PC-3 (cell line): ENCODE data around the gene AGBL1. TPM values are rescaled to one million over a fixed set of nuclear protein-coding genes. Genes with fewer than 3 reads are reported as not detected.

ENCODE experiments used
- ATAC-seq: fragments of 200-7000 bp; cut with Tn5 transposase; 2 replicates; pipeline ENCODE4 v1.9.1; 2020; ENCODE audit warnings: mild to moderate bottlenecking, moderate library complexity
- BruUV-seq: library from RNA; stranded (reverse); fragments of 400-500 nt; replicated peaks from 2 replicates; lab custom pipeline; 2021; lab: Mats Ljungman, UMichigan
- CTCF ChIA-PET: fragments of 300-600 bp; sonication (Branson Sonifier 250); formaldehyde crosslinking; loops from one replicate; lab custom pipeline; 2022; ENCODE audit warnings: antibody characterized with exemption; lab: Charles Lee
- POLR2A ChIA-PET: fragments of 300-600 bp; sonication (Branson Sonifier 250); formaldehyde crosslinking; loops from one replicate; lab custom pipeline; 2022; ENCODE audit warnings: antibody characterized with exemption; ENCODE audit not compliant: unreplicated experiment; lab: Charles Lee
- DNase-seq: peaks from one replicate; pipeline ENCODE4 v3.0.0-alpha.2; 2015
- H2AFZ ChIP-seq: fragments of 300-600 bp; sonication (generic); 2 replicates; pipeline ENCODE4 v1.6.0; 2016; ENCODE audit warnings: antibody characterized with exemption, low read length
- H3F3A ChIP-seq: fragments of 300-600 bp; sonication (generic); one replicate; pipeline ENCODE4 v1.6.0; 2017; ENCODE audit warnings: antibody characterized with exemption, low read length, control low read depth, mild to moderate bottlenecking; ENCODE audit not compliant: unreplicated experiment
- H3K27ac ChIP-seq: fragments of 300-600 bp; sonication (generic); 2 replicates; pipeline ENCODE4 v1.5.1; 2016; ENCODE audit warnings: mild to moderate bottlenecking, low read length
- H3K27me3 ChIP-seq: fragments of 300-600 bp; sonication (generic); 2 replicates; pipeline ENCODE4 v1.6.1; 2016; ENCODE audit warnings: low read length, mixed read lengths
- H3K36me3 ChIP-seq: fragments of 300-600 bp; sonication (generic); 2 replicates; pipeline ENCODE4 v1.6.1; 2016; ENCODE audit warnings: low read depth, mixed run types, low read length, mixed read lengths
- H3K4me1 ChIP-seq: fragments of 300-600 bp; sonication (generic); 2 replicates; pipeline ENCODE4 v1.5.1; 2016; ENCODE audit warnings: low read length; ENCODE audit not compliant: insufficient read depth
- H3K4me2 ChIP-seq: fragments of 300-600 bp; sonication (generic); 2 replicates; pipeline ENCODE4 v1.6.0; 2016; ENCODE audit warnings: low read length
- H3K4me3 ChIP-seq: fragments of 300-600 bp; sonication (generic); 2 replicates; pipeline ENCODE4 v1.5.1; 2016; ENCODE audit warnings: mild to moderate bottlenecking, low read length, mixed read lengths
- H3K79me2 ChIP-seq: fragments of 300-600 bp; sonication (generic); 2 replicates; pipeline ENCODE4 v1.6.1; 2017; ENCODE audit warnings: low read length, mixed read lengths
- H3K9ac ChIP-seq: fragments of 300-600 bp; sonication (generic); 2 replicates; pipeline ENCODE4 v1.6.0; 2016; ENCODE audit warnings: mild to moderate bottlenecking, low read length
- H3K9me2 ChIP-seq: fragments of 300-600 bp; sonication (generic); replicated peaks from 2 replicates; pipeline ENCODE4 v1.6.1; 2016; ENCODE audit warnings: mixed run types, low read length, mixed read lengths
- H3K9me3 ChIP-seq: fragments of 300-600 bp; sonication (generic); 2 replicates; pipeline ENCODE4 v1.6.1; 2016; ENCODE audit warnings: low read length, mixed read lengths
- H4K20me1 ChIP-seq: fragments of 300-600 bp; sonication (generic); 2 replicates; pipeline ENCODE4 v1.6.1; 2016; ENCODE audit warnings: low read length, mixed read lengths
- EZH2 ChIP-seq: fragments of 300-600 bp; sonication (generic); IDR thresholded peaks from one replicate; pipeline ENCODE4 v1.6.1; 2017; ENCODE audit warnings: antibody characterized with exemption, mild to moderate bottlenecking, low read length; ENCODE audit not compliant: unreplicated experiment
- EZH2phosphoT487 ChIP-seq: fragments of 300-600 bp; sonication (generic); IDR thresholded peaks from 2 replicates; pipeline ENCODE4 v1.6.1; 2018; ENCODE audit warnings: mild to moderate bottlenecking, antibody characterized with exemption, low read length, borderline replicate concordance
- intact Hi-C: fragments of 100-400 bp; cut with micrococcal nuclease; formaldehyde crosslinking; loops from 2 replicates; pipeline ENCODE4 v1.9.0; 2023
- total RNA-seq: library from RNA; depleted of rRNA; stranded (reverse); fragments of >200 nt; gene quantifications from 2 replicates; pipeline ENCODE4 v1.2.3, GENCODE V29; 2014
- TF ChIP-seq, protein P1 (sequence below): fragments of 300-600 bp; sonication (generic); conservative IDR thresholded peaks from 2 replicates; pipeline ENCODE4 v1.5.1; 2017; ENCODE audit warnings: antibody characterized with exemption, low read depth, mild to moderate bottlenecking, low read length

The AGBL1 gene
- total RNA-seq, 1 experiment from 2014 or later: not detected

DNA sequence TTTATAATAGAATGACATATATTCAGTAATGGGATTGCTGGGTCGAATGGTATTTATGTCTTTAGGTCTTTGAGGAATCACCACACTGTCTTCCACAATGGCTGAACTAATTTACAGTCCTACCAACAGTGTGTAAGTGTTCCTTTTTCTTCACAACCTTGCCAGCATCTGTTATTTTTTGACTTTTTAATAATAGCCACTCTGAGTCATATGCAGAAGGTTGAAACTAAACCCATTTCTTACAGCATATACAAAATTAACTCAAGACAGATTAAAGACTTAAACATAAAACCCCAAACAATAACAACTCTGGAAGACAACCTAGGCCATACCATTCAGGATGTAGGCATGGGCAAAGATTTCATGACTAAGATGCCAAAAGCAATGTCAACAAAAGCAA, 671.4 kb downstream of the AGBL1 start:
- TF ChIP-seq, protein P1, sequence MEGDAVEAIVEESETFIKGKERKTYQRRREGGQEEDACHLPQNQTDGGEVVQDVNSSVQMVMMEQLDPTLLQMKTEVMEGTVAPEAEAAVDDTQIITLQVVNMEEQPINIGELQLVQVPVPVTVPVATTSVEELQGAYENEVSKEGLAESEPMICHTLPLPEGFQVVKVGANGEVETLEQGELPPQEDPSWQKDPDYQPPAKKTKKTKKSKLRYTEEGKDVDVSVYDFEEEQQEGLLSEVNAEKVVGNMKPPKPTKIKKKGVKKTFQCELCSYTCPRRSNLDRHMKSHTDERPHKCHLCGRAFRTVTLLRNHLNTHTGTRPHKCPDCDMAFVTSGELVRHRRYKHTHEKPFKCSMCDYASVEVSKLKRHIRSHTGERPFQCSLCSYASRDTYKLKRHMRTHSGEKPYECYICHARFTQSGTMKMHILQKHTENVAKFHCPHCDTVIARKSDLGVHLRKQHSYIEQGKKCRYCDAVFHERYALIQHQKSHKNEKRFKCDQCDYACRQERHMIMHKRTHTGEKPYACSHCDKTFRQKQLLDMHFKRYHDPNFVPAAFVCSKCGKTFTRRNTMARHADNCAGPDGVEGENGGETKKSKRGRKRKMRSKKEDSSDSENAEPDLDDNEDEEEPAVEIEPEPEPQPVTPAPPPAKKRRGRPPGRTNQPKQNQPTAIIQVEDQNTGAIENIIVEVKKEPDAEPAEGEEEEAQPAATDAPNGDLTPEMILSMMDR: no peak
- TF ChIP-seq EZH2: no peak
- no peak for TF ChIP-seq EZH2phosphoT487
- no peak overlapping the region for H3K4me3 ChIP-seq
- no peak for ATAC-seq
- H3K36me3 ChIP-seq: no peaks in the 10 kb centered on the region
- intact Hi-C loops: no loop called here
- no peaks in the 10 kb centered on the region for H3K4me1 ChIP-seq
- no peaks in the 10 kb centered on the region for H3K9me3 ChIP-seq
- no peak overlapping the region for H3K4me2 ChIP-seq
- no peak overlapping the region for H3K9ac ChIP-seq
- H2AFZ ChIP-seq: no peak overlapping the region
- no peaks in the 10 kb centered on the region for H4K20me1 ChIP-seq
- H3K9me2 ChIP-seq: no peaks in the 10 kb centered on the region
- H3K79me2 ChIP-seq: no peaks in the 10 kb centered on the region
- ChIA-PET CTCF (no interaction called here), POLR2A (no interaction called here)
- no peaks in the 10 kb centered on the region for H3F3A ChIP-seq
- no TSS peak for BruUV-seq
- no peak for DNase-seq
- H3K27me3 ChIP-seq: no peaks in the 10 kb centered on the region
- H3K27ac ChIP-seq: no peak overlapping the region

DNA sequence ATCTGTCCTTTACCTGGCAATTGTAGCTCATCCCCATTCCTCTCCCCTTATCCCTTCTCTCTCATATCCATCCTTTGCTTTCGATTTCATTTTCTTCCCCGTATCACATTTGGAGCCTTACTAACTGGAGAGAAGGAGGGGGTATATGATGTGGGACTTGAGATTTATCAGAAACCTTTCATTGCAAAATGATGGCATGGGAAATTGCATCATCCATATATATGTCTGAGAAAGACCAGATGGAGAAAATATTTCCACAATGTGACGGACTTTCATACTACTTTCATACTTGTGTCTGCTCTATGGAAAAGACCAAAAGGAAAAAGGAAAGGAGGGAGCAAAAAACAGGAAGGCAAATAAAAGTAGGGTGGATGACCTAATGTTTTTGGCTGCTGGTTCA, 675.2 kb downstream of the AGBL1 start:
- CTCF ChIA-PET: no interaction called here
- no TSS peak for BruUV-seq

DNA sequence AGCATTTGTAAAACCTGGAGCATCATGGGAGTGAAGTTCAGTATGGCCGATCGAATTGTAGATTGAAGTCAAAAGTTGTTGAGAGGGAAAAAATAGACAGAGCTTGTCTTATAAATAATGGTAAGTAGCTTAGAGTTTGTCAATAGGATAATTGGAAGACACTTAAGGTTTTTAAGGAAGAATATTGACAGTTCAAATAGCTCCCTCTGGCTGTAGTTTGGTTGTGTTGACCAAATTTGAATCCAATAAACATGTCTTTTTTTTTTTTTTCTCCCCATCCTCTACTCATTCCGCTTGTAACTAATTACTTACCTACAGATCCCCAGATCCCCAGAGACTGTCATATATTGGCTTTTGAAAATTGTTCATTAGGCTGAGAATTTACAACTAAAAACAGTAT, 677.0 kb downstream of the AGBL1 start:
- Histone ChIP-seq H3K27ac (no peak overlapping the region), H2AFZ (no peak overlapping the region), H3K4me2 (no peak overlapping the region), H3K27me3 (no peaks in the 10 kb centered on the region), H3K9me2 (no peaks in the 10 kb centered on the region), H3K79me2 (no peaks in the 10 kb centered on the region), H3K4me3 (no peak overlapping the region), H3F3A (no peaks in the 10 kb centered on the region), H3K4me1 (no peaks in the 10 kb centered on the region), H3K36me3 (no peaks in the 10 kb centered on the region), H3K9ac (no peak overlapping the region), H4K20me1 (no peaks in the 10 kb centered on the region), H3K9me3 (no peaks in the 10 kb centered on the region)
- BruUV-seq: no TSS peak
- POLR2A ChIA-PET: no interaction called here
- no peak for ATAC-seq
- CTCF ChIA-PET: interaction anchor here (0.6 kb wide), 1 partner anchor 643 kb away, joined by 3 read pairs; no protein-coding TSS in a partner anchor
- no peak for DNase-seq
- intact Hi-C loops: no loop called here
- TF ChIP-seq, protein P1: no peak; the same call in 1 of the 2 replicates
- TF ChIP-seq EZH2phosphoT487 (no peak), EZH2 (no peak)

More for the DNA sequence above, 675.2 kb downstream of the AGBL1 start:
- H3F3A ChIP-seq: no peaks in the 10 kb centered on the region
- H3K9ac ChIP-seq: no peak overlapping the region
- no peak overlapping the region for H3K4me3 ChIP-seq
- no peak for ATAC-seq
- DNase-seq: no peak
- H3K9me2 ChIP-seq: no peaks in the 10 kb centered on the region
- no peaks in the 10 kb centered on the region for H4K20me1 ChIP-seq
- TF ChIP-seq EZH2phosphoT487: no peak
- no peak overlapping the region for H2AFZ ChIP-seq
- no peaks in the 10 kb centered on the region for H3K4me1 ChIP-seq
- no peaks in the 10 kb centered on the region for H3K36me3 ChIP-seq
- no peaks in the 10 kb centered on the region for H3K9me3 ChIP-seq
- H3K79me2 ChIP-seq: no peaks in the 10 kb centered on the region
- intact Hi-C loops: no loop called here
- POLR2A ChIA-PET: no interaction called here
- H3K27me3 ChIP-seq: no peaks in the 10 kb centered on the region
- H3K4me2 ChIP-seq: no peak overlapping the region
- H3K27ac ChIP-seq: no peak overlapping the region
